G401 (cell line): ENCODE results near the gene TOE1. TPM values are rescaled to one million over a fixed set of nuclear protein-coding genes. Genes with fewer than 3 reads are reported as not detected.
"Not testable (repeated sequence)": the region's sequence is repeated elsewhere in the genome, so short reads cannot be mapped to it uniquely, and the experiment has no call there.

Experiments used
- DNase-seq: peaks from one replicate; pipeline ENCODE4 v3.0.0-alpha.2; 2015; ENCODE audit warnings: low spot score
- in situ Hi-C: cut with HindIII; loops from 2 replicates; pipeline ENCODE4 v1.10.0; 2016; ENCODE audit warnings: low sequenced_read_pairs, mixed read lengths
- total RNA-seq: library from RNA; depleted of rRNA; stranded (reverse); fragments of >200 nt; shearing (Covaris generic); gene quantifications from 2 replicates; pipeline ENCODE4 v1.2.3, GENCODE V29; 2014; rRNA removed

The TOE1 gene
- total RNA-seq, 1 experiment from 2014 or later: 25.0 TPM

- in situ Hi-C loops: not testable (repeated sequence)
Observed at GRCh38 chr1:45384213-45384612, 44.2 kb downstream of the TOE1 start.

GRCh38 chr1:45385302-45385701 is 45.3 kb downstream of the TOE1 start:
- DNase-seq: no peak
- in situ Hi-C loops: no loop called here

More at GRCh38 chr1:45384213-45384612, 44.2 kb downstream of the TOE1 start:
- not testable (repeated sequence) for DNase-seq

- in situ Hi-C loops: no loop called here
- DNase-seq: no peak
Observed at GRCh38 chr1:45386219-45386618, 46.2 kb downstream of the TOE1 start.

Other genes starting within 250 kb of the TOE1 start
- gene ZSWIM5, start 133.6 kb upstream of the TOE1 start, total RNA-seq: 3.3 and 4.6 TPM in 2 replicates
- not detected in 2 replicates for gene HPDL, start 13.3 kb upstream of the TOE1 start, total RNA-seq
- 20.7 and 29.5 TPM in 2 replicates for gene MUTYH, start 270 bp downstream of the TOE1 start, total RNA-seq
- gene TESK2, start 151.0 kb downstream of the TOE1 start, total RNA-seq: 4.3 and 7.6 TPM in 2 replicates
- gene CCDC163, start 159.9 kb downstream of the TOE1 start, total RNA-seq: 2.5 TPM in 2 replicates
- gene MMACHC, start 160.1 kb downstream of the TOE1 start, total RNA-seq: 4.7 and 6.4 TPM in 2 replicates
- 1,347 and 1,417 TPM in 2 replicates for gene PRDX1, start 181.7 kb downstream of the TOE1 start, total RNA-seq
- 116 TPM in 2 replicates for gene AKR1A1, start 210.7 kb downstream of the TOE1 start, total RNA-seq
- gene NASP, start 243.9 kb downstream of the TOE1 start, total RNA-seq: 191 and 201 TPM in 2 replicates